Activated B cell treated with CpG ODN at 0.5 μM for 24 hours (primary cell): ENCODE results near the gene COQ7. TPM values are rescaled to one million over a fixed set of nuclear protein-coding genes. Genes with fewer than 3 reads are reported as not detected.

Experiments
- ATAC-seq: fragments of 200-7000 bp; cut with Tn5 transposase; one replicate; pipeline ENCODE4 v1.10.0; 2021; ENCODE audit warnings: low read depth, mild to moderate bottlenecking, moderate library complexity
- CTCF ChIA-PET: fragments of 350-600 bp; sonication (Branson Sonifier 250); formaldehyde crosslinking; loops from one replicate; lab custom pipeline; 2021; ENCODE audit warnings: antibody characterized with exemption; lab: Charles Lee
- POLR2A ChIA-PET: fragments of 350-600 bp; sonication (Branson Sonifier 250); formaldehyde crosslinking; loops from one replicate; lab custom pipeline; 2021; ENCODE audit warnings: antibody characterized with exemption; lab: Charles Lee
- DNase-seq: peaks from one replicate; pipeline ENCODE4 v3.0.0; 2022
- H3K27ac Mint-ChIP-seq: one replicate; pipeline ENCODE4 v1.8.0; 2020; ENCODE audit warnings: mixed read lengths
- H3K27me3 Mint-ChIP-seq: one replicate; pipeline ENCODE4 v1.8.0; 2021; ENCODE audit warnings: mixed read lengths
- H3K36me3 Mint-ChIP-seq: one replicate; pipeline ENCODE4 v1.8.0; 2021; ENCODE audit warnings: low read depth, mixed read lengths
- H3K4me1 Mint-ChIP-seq: one replicate; pipeline ENCODE4 v1.8.0; 2021; ENCODE audit warnings: mixed read lengths
- H3K4me3 Mint-ChIP-seq: one replicate; pipeline ENCODE4 v1.8.0; 2020; ENCODE audit warnings: mild to moderate bottlenecking, mixed read lengths
- H3K9me3 Mint-ChIP-seq: one replicate; pipeline ENCODE4 v1.8.0; 2020; ENCODE audit warnings: mixed read lengths
- intact Hi-C: fragments of 100-400 bp; cut with micrococcal nuclease; formaldehyde crosslinking; loops from one replicate; pipeline ENCODE4 v1.15.1; 2024
- total RNA-seq: library from RNA; stranded (reverse); gene quantifications from 2 replicates; pipeline ENCODE4 v1.2.3, GENCODE V29; 2022
- TF ChIP-seq, protein P1 (sequence below): fragments of 200-600 bp; IDR thresholded peaks from one replicate; pipeline ENCODE4 v1.8.0; 2022; ENCODE audit warnings: antibody characterized with exemption, mild to moderate bottlenecking

The COQ7 gene
- total RNA-seq, 1 donor from 2014 or later, result 17.5 TPM

DNA sequence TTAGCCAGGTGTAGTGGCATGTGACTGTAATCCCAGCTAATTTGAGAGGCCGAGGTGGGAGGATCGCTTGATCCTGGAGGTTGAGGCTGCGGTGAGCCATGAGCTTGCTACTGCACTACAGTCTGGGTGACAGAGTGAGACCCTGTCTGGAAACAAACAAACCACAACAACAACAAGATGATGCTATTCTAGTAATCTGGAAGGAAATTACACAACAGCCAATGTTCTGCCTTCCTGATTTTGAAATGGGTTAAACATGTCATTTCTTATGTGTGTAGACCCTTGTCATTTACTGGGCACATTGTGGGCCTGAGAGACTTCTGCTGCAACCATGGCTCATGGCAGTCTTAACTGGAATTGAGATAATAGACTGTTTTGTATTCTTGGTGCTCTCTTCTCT lies 5.9 kb downstream of the COQ7 start:
- ATAC-seq, result no peak
- Mint-ChIP-seq H3K27me3 (no peaks in the 10 kb centered on the region), H3K27ac (no peak overlapping the region), H3K4me1 (peaks cover 5% of the 10 kb centered on the region), H3K36me3 (peaks cover 48% of the 10 kb centered on the region), H3K4me3 (no peak overlapping the region), H3K9me3 (no peaks in the 10 kb centered on the region)
- ChIA-PET CTCF (interaction anchor here (1.2 kb wide), 1 partner anchor 13 kb away, joined by 3 read pairs; no protein-coding TSS in a partner anchor), POLR2A (no interaction called here)
- intact Hi-C loops, result no loop called here
- TF ChIP-seq, protein P1, sequence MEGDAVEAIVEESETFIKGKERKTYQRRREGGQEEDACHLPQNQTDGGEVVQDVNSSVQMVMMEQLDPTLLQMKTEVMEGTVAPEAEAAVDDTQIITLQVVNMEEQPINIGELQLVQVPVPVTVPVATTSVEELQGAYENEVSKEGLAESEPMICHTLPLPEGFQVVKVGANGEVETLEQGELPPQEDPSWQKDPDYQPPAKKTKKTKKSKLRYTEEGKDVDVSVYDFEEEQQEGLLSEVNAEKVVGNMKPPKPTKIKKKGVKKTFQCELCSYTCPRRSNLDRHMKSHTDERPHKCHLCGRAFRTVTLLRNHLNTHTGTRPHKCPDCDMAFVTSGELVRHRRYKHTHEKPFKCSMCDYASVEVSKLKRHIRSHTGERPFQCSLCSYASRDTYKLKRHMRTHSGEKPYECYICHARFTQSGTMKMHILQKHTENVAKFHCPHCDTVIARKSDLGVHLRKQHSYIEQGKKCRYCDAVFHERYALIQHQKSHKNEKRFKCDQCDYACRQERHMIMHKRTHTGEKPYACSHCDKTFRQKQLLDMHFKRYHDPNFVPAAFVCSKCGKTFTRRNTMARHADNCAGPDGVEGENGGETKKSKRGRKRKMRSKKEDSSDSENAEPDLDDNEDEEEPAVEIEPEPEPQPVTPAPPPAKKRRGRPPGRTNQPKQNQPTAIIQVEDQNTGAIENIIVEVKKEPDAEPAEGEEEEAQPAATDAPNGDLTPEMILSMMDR, result no peak
- no peak for DNase-seq

DNA sequence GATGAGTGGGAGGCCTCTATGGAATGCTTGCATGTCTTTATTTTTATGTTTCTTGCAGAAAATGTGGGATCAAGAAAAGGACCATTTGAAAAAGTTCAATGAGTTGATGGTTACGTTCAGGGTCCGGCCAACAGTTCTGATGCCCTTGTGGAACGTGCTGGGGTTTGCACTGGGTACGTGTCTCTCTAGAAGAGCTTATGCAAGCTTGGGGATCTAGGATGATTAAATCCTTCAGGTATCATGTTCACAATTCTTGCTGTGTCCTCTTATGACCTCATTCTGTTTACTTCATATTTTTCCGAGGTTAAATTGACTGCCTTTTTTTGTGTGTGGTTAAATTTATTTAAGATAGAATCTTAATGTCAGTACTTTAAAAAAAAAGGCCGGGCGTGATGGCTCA lies 6.4 kb downstream of the COQ7 start:
- Mint-ChIP-seq H3K4me3 (no peak overlapping the region), H3K4me1 (peaks cover 2% of the 10 kb centered on the region), H3K27ac (no peak overlapping the region), H3K27me3 (no peaks in the 10 kb centered on the region), H3K9me3 (no peaks in the 10 kb centered on the region), H3K36me3 (peaks cover 52% of the 10 kb centered on the region)
- intact Hi-C loops, result no loop called here
- DNase-seq, result no peak
- POLR2A ChIA-PET, result no interaction called here
- no peak for ATAC-seq
- CTCF ChIA-PET, result no interaction called here
- TF ChIP-seq, protein P1, result no peak

DNA sequence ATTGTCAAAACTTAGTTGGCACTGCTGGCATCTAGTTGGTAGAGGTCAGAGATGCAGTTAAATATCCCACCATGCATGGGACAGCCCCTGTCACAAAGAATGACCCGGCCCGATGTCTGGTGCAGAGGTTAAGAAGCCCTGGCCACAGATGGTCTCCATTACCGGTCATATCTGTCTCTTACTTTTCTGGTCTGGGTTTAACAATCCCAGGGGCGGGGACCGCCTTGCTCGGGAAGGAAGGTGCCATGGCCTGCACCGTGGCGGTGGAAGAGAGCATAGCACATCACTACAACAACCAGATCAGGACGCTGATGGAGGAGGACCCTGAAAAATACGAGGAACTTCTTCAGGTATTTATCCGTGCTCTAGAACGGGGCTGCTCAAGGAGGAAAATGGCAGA lies 8.1 kb downstream of the COQ7 start:
- ChIA-PET POLR2A (no interaction called here), CTCF (no interaction called here)
- H3K27me3 Mint-ChIP-seq, result no peaks in the 10 kb centered on the region
- H3K36me3 Mint-ChIP-seq, result peaks cover 59% of the 10 kb centered on the region
- H3K4me3 Mint-ChIP-seq, result no peak overlapping the region
- TF ChIP-seq, protein P1, result no peak
- H3K4me1 Mint-ChIP-seq, result no peaks in the 10 kb centered on the region
- no peak for ATAC-seq
- DNase-seq, result no peak
- intact Hi-C loops, result no loop called here
- H3K27ac Mint-ChIP-seq, result no peak overlapping the region
- no peaks in the 10 kb centered on the region for H3K9me3 Mint-ChIP-seq

DNA sequence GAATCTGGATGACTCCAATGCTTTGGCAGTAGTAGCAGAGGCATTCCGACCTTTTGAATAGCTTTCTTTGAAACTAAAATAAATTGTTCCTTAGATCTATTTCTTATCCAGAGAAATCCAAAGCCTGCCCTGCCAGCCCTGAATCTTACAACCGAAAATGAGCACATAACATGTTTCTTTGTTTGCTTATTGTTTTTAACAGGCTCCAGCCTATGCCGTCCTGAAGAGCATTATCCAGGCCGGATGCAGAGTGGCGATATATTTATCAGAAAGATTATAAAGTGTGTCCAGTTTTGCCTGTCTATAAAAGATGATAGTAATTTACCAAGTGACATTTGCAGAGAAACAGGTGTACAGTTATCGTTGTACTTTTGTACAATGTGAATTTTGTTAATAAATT lies 10.5 kb downstream of the COQ7 start:
- POLR2A ChIA-PET, result interaction anchor here (0.6 to 1.0 kb wide), 2 partner anchors 11 to 341 kb away, joined by 3 to 6 read pairs; partner anchors contain the start of gene COQ7
- intact Hi-C loops, result no loop called here
- ATAC-seq, result no peak
- no peak for DNase-seq
- Mint-ChIP-seq H3K4me3 (no peak overlapping the region), H3K9me3 (no peaks in the 10 kb centered on the region), H3K27ac (no peak overlapping the region), H3K36me3 (peaks cover 60% of the 10 kb centered on the region), H3K27me3 (no peaks in the 10 kb centered on the region), H3K4me1 (no peaks in the 10 kb centered on the region)
- CTCF ChIA-PET, result no interaction called here
- TF ChIP-seq, protein P1, result no peak

DNA sequence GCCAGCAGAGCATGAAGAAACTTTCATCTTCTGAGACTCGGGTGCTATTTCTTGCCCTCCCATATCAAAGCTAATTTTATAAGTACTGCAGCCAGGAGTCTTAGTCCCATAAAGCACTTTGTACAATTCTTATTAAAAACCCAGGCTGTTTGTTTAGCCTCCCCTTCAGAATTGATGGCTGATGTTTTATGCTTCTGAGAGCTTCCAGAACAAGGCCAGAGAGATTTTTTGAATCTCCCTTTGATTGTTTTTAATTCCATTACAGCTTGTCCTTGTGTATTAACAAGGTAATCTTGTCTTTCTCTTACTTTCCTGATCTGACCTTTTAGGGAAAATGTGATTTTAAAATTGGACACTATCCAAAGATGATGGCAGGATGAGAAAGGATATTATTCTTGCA lies 16.3 kb downstream of the COQ7 start:
- Mint-ChIP-seq H3K4me1 (peaks cover 5% of the 10 kb centered on the region), H3K36me3 (peaks cover 21% of the 10 kb centered on the region), H3K27ac (no peak overlapping the region), H3K4me3 (no peak overlapping the region), H3K9me3 (no peaks in the 10 kb centered on the region), H3K27me3 (peaks cover 2% of the 10 kb centered on the region)
- intact Hi-C loops, result loop anchor here (10.0 kb wide), 1 partner anchor 211 kb away; no protein-coding TSS in a partner anchor
- no peak for DNase-seq
- ChIA-PET POLR2A (no interaction called here), CTCF (interaction anchor here (7.0 kb wide), 1 partner anchor 419 kb away, joined by 69 read pairs; no protein-coding TSS in a partner anchor)
- ATAC-seq, result no peak
- TF ChIP-seq, protein P1, result no peak
